OCI-M1 (cell line): Measurements from ENCODE around the gene TMEM63C.

ENCODE experiments used
- DNase-seq: peaks from one replicate; lab custom pipeline; 2025; lab: John Stamatoyannopoulos, UW

TMEM63C gene

DNA sequence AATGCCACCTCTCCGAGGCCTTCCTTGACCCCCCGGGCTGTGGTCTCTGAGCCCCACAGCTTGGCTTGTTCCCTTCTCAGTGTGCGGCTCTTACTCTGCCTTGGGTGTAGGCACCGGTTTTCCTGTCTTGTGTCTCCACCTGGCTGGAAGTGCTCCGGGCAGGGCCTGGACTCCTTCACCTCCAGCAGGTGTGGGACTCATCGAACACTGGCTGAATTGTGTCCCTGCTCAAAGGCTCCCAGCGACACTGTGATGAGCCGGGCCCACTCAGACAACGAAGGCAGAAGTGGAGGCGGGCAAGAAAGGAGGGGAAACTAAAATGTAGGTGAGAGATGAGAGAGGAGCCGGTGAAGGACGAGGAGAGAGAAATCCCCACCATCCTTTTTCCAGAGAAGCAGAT, 18.0 kb downstream of the TMEM63C start:
- no peak for DNase-seq

DNA sequence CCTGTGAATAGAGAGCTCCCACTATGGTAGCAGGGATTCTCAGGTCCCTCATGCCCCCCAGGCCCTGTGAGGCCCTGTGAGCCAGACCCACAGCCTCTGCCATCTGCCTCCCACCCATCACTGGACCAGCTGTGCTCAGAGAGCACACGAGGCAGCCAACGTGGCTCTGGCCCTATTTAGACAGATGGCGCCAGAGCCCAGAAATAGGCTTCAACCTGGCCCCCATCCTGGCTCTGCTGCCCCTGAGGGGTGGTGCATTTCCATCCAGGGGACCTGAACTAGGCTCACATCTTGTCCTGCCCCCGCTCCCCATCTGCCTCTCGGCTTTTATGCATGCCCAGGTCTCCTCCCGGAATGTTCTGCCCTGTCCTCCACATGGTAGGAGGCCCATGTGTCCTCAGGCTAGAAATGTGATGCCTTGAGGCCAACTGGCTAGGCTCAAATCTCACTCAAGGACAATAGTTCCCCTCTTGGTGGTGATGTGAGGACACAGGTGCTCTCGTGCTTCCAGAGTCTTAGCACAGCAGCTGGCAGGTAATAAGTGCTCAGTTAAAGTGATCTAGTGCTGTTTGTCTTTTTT, 18.9 kb downstream of the TMEM63C start:
- no peak for DNase-seq

DNA sequence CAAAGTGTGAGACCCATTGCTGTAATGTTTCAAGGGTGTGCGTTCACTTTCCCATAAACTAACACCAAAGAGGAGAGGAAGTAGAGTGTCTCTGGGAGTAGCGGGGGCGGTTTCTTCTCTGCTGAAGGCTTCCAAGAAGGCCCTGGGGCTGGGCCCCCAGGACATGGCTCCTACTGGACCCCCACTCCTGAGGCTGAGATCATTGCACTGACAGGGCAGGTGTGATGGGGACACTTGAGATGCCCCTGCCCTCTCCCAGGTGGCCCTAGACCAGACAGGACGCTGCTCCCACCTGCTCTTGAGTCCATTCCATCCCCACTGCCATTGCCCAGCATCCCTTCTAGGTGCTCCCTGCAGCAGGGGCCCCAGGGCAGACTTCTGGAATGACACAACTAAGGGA, 20.1 kb downstream of the TMEM63C start:
- no peak for DNase-seq

DNA sequence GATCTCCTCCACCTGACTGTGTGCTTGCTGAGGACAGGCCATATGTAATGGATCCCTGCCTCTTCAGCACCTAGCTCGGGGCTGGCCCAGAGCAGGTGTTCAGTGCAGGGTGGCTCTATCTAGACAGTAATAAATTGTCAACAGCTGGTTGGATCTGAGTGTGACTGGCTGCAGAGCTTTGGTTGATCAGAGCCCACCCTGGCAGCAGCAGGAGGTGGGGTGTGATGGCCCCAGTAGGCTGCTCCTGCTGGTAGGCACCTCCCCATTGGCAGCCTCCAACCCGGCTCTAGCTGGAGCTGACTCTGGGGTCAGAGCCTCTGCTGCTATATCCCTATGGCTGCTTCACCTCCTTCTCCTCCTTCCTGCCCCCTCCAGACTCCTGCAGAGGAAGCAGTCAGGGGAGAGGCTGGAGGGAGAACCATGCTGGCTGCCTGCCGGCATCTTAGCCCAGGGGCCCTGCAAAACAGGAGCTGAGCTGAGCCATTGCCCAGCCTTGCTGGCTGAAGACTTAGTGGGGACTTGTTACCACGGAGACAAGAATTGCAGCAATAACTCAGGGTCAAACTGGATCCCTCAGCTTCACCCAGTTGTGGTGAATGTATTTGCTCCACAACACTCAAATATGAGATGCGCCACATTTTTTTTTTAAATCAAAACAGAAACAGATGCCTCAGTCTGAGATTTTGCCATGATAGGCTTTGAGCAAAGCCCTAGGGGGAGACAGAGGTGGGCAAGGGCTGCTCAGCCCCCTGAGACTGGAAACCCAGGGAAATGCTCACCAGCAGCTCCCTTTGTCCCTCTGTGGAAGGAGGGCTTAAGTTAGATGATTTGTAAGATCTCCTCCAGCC, 22.2 kb downstream of the TMEM63C start:
- DNase-seq: no peak

DNA sequence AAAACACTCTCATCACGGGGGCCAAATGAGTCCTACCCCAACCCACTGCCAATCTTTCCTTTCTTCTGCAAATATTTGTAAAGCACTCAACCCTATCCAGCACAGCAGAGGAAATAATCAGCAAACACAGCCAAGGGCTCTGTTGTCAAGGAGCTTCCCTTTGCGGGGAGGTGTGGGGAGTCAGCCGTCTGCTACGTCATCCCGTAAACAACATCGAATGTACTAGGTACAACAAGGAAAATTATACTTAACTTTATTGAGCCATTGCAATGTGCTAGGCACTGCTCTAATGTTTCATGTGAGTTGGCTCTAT, 22.8 kb downstream of the TMEM63C start:
- DNase-seq: no peak

DNA sequence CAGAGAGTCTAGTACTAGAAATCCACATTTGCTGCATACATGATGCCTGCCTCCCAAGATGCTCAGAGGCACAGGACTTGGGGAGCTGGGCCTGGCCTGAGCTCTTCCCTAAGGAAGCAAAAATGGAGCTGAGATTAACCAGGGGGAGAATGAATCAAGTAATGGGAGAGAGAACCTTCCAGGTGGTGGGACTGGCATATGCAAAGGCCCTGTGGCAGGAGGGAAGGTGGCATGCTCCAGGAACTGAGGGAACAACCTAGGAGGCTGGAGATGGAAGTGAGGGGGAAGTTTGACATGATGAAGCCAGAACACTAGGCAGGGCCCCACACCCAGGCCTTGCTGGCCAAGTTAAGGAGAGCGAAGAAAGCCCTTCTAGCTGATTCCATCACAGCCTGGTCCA, 23.3 kb downstream of the TMEM63C start:
- DNase-seq: no peak

DNA sequence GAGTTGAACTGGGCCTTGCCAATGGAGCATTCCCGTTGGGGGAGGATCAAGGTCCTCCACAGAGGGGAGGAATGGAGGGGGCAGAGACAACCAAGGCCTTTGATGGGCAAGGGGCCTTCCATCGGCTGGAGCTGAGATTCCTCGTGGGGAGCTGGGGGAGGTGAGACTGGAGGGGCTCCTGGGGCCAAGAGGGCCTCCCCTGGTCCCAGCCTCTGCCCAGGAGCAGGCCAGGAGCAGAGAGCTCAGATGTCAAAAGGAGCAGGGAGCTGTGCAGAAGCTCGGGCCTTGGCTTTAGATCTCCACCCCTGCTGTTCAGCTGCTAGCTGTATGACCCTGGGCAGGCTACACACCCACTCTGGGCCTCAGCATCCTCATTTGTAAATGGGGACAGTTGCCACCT, 24.0 kb downstream of the TMEM63C start:
- no peak for DNase-seq

DNA sequence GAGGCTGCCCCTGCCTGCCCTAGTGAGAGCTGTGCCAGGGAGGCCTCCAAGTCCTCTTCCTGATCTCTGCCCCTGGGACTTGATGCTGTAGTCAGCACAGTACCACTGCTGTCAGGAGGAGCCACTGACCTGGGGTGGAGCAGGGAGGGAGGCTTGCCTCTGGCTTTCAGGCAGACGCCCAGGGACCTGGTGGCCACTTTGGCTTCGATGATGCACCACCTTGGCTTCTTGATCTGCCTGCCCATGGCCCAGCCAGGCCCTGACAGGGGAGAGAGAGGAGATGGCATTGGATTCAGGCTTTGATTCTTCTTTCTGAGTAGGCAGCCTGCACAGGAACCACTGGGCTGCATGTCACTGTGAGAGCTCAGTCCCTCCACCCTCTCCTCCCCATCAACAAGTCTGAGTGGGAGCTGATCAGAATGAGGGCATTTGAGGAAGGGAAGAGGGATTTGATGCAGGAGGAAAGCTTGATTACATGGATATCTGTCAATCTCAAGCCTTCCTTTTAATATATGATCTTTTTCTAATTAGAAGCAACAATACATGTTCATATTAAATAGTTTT, 24.7 kb downstream of the TMEM63C start:
- DNase-seq: no peak

DNA sequence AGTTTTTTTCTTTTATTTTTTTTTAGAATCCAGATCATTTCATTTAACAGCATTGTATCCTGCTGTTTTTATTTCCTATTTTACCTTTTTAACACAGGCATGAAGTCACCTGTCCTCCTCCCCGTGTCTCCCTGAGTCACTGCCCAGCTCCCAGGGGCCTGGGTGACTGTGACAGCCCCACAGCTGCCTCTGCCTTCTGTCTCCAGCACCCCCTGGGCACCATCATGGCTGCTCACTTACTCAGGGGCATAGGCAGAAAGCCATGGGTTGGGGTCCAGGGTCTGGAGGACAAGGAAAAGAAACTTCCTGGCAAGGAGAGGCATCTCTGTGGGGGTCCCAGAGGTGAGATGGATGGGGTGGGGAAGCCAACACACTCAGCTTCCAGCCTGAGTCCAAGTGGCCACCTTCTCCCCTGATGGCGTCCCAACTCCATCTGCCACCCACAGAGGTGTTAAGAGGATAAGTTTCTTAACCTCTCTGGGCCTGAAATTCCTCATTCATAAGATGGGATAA, 25.3 kb downstream of the TMEM63C start:
- no peak for DNase-seq

DNA sequence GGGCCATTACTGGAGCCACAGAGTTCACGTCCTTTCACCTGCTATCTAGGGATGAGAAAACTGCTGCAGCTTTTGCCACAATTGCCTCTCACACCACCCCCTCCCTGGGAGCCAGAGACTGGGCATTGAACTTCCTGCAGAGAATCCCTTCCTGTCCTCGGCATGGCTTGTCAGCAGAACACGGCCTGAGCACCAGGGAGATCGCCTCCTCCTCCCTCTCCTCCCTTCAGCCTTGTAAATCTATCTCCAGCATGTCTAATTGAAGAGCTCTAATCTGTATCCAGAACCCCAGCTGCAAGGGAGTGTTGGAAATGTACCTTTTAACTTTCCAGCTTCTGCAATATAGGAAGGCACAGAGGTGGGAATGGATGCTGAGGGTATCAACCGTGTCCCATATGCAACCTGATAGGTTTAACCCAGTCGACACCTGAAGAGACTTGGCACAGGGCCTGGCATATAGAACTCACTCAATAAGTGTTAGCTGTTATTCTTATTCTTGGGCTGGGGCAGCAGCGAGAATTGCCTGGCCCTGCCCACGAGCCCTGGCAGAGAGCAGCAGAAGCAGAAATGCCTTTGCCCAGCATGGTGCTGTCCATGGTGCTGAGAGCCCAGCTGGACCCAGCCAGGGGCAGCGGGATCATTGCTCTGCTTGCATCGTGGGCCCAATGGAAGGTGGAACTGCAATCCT, 26.8 kb downstream of the TMEM63C start:
- DNase-seq: peak; percentile 48

DNA sequence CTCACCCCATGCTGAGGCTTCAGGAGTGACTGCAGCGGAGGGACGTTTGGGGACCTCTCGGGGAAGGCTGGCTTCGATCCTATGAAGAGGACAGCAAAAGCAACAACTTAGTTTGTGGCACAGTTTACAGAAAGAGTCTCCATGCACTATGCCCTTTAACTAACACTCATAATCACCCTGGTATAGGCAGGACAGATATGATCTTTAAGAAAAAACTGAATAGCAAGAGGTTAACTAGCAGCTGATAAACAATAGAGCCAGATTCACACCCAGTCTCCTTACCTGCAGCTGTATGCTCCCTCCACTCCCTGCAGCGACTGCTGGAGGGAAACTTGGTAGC, 27.4 kb downstream of the TMEM63C start:
- DNase-seq: no peak

DNA sequence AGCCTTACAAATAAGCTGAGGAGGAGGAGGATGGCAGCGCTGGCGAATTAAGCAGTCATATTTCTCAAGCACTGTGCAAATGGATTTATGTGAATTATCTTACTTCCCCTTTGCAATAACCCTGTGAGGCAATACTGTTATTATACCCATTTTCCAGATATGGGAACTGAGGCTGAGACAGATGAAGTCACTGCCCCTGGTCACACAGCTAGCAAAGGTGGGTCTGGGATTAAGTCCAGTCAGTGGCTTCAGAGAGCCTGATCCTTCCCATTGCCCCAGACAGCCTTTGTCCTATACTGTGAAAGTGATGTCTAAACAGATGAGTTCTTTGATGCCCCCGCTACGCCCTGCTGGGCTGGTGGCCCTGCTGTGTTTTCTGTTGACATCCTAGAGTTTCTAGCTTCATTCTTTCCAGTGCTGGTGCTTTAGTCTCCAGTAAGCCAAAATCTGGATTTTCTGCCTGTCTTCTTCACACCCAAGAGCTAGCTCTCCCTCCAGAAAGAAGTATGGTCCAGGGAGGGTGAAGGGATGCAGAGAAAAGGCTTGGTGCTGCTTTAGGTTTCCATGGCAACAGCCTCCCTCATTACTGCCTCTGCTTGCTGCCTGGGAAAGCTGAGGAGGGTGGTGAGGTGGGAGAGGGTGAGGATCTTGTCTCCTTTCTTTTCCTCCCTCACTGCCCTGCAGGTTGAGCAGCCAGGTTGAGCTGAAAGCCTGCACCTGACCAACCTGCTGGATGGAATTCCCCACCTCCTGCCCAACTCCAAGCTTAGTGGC, 30.7 kb downstream of the TMEM63C start:
- DNase-seq: no peak

DNA sequence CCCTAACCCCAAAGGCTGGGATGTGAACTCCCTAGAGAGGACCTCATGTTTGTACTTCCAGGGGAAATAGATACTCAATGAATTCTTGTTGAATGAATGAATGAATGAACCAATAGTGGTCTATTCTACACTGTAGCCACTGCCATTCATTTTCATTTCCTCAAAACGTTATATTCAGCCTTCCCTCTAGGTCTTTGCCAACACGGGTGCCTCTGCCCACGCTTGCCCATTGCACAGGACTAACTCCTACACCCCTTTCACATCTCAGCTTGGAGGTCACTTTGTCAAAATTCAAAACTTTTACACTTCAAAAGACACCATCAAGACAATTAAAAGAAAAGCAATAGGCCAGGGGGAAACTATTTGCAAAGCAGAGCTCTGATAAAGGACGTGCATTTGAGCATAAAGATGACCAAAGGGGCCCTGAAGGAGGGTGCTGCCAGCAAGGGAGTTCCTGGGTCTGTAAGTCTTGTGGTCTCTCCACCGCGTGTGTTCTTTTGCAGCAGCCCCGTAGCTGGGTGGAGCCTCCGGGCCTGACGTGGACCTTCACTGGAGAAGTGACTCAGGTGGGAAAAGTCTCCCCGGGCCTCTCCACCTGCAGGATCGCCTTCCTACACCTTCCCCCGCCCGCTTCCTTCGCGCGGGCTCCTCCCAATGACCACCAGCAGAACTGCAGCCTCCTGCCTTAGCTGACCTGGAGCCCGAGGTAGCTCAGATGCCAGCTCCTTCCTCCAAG, 31.5 kb downstream of the TMEM63C start:
- DNase-seq: peak; percentile 38

DNA sequence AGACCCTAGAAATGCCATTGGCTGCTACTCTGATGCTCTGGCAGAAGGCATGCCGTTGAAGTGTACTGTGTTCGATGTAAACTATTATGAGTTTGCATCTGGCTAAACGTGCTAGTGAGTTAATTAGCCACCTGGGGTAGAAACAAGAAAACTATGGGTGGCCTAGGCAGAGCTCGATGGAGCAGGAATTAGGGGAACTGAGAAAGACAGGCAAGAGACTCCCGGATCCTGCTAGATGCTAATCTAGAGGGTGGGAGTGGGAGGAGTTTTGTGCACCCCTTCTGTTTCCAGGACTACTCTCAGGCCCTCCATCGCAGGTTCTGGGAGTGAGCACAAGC, 32.0 kb downstream of the TMEM63C start:
- no peak for DNase-seq

DNA sequence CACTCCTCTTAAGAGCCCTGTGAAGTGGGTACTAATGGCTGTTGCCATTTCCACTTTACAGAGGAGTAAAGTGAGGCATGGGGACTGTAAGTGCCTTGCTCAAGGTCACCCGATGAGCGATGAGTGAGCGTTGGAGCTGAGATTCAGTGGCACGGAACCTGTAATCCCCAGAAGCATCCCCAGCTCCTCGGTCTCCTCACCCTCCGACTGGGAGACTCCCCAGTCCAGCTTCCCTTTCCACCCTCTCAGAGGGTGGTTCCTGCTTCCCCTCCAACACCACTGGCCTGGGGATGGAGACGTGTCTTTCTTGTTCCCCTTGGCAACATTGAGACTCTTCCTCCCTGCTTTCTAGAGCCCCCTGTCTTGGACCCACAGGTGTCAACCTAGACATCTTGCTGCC, 32.6 kb downstream of the TMEM63C start:
- no peak for DNase-seq

DNA sequence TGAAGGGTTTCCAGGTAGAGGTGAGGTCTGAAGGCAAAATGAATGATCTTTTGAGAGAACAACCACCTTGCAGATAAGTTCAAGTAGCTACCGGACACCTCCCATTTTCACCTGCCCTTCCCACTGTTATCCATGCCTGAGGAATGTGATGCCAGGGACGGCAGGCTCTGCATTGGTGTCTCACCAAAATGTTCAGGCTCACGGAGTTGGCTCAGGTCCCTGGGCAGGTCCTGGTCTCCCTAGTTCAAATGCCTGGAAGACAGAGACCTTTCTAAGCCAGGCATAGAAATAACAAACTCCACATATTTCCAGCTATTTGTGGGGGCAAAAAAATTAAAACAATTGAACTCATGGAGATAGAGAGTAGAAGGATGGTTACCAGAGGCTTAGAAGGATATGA, 36.0 kb downstream of the TMEM63C start:
- DNase-seq: no peak

DNA sequence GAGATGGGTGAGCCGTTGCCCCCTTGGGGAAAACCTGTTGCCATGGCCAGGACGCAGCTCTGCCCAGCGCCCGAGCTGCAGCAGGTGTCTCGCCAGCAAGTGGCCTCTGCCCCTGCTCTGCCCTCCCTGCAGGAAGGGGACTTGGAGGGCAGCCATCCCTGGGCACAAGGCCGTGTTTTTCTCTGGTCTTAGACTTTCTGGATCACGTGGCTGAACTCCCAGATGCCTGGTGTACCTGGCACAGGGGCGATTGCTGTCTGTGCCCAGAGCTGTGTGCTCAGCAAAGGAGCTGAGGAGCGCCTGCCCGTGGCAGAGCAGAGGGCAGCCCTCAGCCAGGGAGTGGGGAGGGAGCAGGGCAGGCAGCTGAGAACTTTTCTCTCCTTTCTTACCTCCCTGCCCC, 38.0 kb downstream of the TMEM63C start:
- DNase-seq: no peak

DNA sequence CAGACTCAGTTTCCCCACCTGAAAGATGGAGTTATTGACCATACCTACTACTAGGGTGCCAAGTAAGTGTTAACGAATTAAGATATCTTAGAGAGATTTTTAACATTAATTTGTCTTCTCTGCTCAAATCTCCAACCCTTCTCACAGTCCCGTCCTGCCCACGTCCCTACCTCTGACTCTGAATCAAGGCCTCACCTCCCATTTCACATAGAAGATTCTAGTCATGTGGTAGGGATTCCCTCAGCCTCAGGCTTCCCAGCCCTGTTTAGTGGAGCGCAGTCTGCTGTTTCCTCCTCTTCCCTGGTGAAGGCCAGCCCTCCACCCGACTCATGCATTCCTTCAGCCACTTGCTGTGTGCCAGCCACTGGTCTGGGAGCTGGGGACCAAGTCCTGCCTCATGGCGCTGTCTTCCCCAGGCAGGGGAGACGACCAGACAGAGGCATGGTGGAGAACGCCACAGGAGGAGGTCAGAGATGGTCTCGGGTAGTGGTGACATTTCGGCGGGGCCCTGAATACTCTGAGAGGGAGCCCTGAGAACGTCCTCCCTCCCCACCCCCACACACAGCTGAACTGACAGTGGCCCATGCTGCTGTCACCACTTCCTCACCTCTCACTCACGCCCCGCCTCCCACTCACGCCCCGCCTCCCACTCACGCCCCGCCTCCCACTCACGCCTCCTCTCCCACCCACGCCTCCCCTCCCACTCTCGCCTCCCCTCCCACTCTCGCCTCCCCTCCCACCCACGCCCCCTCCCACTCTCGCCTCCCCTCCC, 38.8 kb downstream of the TMEM63C start:
- DNase-seq: no peak

DNA sequence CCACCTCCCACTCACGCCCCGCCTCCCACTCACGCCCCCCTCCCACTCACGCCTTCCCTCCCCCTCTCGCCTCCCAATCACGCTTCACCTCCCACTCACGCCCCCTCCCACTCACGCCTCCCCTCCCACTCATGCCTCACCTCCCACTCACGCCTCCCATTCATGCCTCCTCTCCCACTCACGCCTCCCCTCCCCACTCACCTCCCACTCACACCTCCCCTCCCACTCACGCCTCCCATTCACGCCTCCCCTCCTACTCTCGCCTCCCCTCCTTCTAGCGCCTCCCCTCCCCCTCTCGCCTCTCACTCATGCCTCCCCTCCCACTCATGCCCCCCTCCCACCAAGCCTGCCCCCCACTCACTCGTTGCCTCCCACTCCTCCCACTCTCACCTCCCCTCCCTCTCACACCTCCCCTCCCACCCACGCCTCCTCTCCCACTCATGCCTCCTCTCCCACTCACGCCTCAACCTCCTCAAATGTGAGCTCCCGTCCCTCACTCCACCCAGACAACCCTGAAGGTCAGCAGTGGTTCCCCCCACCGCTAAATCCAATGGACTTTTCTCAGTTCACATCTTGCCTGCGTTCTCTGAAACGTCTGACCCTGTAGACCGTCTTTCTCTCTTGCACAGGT, 39.8 kb downstream of the TMEM63C start:
- no peak for DNase-seq

DNA sequence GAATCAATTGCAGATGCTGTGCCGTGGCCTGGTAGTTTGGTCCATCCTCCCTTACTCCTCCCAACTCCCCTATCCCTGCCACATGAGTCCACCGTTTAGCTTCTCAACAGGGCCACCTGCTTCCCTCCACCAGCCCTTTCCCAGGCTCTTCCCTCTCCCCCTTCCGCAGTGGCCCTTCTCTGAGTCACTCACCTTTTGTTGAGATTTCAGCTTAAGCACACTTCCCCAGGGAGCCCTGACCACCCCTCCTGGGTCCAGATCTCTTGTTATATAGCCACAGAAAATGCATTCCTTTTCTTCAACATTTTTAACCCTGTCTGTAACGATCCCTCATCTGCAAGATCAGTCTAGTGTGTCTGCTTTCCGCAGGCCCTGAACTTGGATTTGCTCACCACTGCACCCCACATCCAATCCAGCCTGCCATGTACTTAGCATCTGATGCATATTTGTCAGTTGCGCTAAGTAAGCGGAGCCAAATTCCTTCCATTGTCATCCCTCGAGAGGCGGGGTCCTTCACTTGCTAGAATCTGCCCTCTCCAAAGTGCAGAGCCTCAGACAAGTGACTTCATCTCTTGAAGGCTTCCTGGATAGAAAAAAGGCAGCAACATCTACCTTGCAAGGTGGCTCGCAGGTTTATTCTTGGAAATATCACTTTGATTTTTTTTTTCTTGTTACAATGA, 41.1 kb downstream of the TMEM63C start:
- no peak for DNase-seq
